HEK293T (cell line): Measurements from ENCODE around the gene ADH1C.

ENCODE experiments used
- ARNT ChIP-seq: fragments of 450-650 bp; IDR thresholded peaks from 2 replicates; pipeline ENCODE4 v1.6.1; 2017; ENCODE audit warnings: mild to moderate bottlenecking
- BHLHE40 ChIP-seq: fragments of 450-650 bp; IDR thresholded peaks from 2 replicates; pipeline ENCODE4 v1.6.1; 2016; ENCODE audit warnings: mild to moderate bottlenecking, moderate library complexity, borderline replicate concordance
- CTBP1 ChIP-seq: fragments of 450-650 bp; IDR thresholded peaks from 2 replicates; pipeline ENCODE4 v1.6.1; 2016; ENCODE audit warnings: borderline replicate concordance
- ELF4 ChIP-seq: fragments of 450-650 bp; IDR thresholded peaks from 2 replicates; pipeline ENCODE4 v1.6.1; 2017; ENCODE audit warnings: antibody characterized with exemption
- FOXK2 ChIP-seq: fragments of 450-650 bp; IDR thresholded peaks from 2 replicates; pipeline ENCODE4 v1.6.1; 2016; ENCODE audit warnings: mild to moderate bottlenecking
- FOXM1 ChIP-seq: fragments of 450-650 bp; IDR thresholded peaks from 2 replicates; pipeline ENCODE4 v1.6.1; 2017; ENCODE audit warnings: mild to moderate bottlenecking, borderline replicate concordance
- HDGF ChIP-seq: fragments of 450-650 bp; IDR thresholded peaks from 2 replicates; pipeline ENCODE4 v1.6.1; 2017; ENCODE audit warnings: antibody characterized with exemption, borderline replicate concordance
- L3MBTL2 ChIP-seq: fragments of 450-650 bp; conservative IDR thresholded peaks from 2 replicates; pipeline ENCODE4 v1.6.1; 2016; ENCODE audit warnings: mild to moderate bottlenecking
- LEF1 ChIP-seq: fragments of 450-650 bp; IDR thresholded peaks from 2 replicates; pipeline ENCODE4 v1.6.1; 2017; ENCODE audit warnings: mild to moderate bottlenecking, borderline replicate concordance
- SP1 ChIP-seq: fragments of 450-650 bp; IDR thresholded peaks from 2 replicates; pipeline ENCODE4 v1.6.1; 2017
- SUZ12 ChIP-seq: fragments of 450-650 bp; IDR thresholded peaks from 2 replicates; pipeline ENCODE4 v1.6.1; 2016; ENCODE audit warnings: mild to moderate bottlenecking
- TARDBP ChIP-seq: fragments of 450-650 bp; IDR thresholded peaks from 2 replicates; pipeline ENCODE4 v1.6.1; 2016
- ZNF384 ChIP-seq: fragments of 450-650 bp; IDR thresholded peaks from 2 replicates; pipeline ENCODE4 v1.6.1; 2016
- TF ChIP-seq, protein P1 (sequence below): fragments of 450-650 bp; IDR thresholded peaks from 2 replicates; pipeline ENCODE4 v1.6.1; 2016

DNA sequence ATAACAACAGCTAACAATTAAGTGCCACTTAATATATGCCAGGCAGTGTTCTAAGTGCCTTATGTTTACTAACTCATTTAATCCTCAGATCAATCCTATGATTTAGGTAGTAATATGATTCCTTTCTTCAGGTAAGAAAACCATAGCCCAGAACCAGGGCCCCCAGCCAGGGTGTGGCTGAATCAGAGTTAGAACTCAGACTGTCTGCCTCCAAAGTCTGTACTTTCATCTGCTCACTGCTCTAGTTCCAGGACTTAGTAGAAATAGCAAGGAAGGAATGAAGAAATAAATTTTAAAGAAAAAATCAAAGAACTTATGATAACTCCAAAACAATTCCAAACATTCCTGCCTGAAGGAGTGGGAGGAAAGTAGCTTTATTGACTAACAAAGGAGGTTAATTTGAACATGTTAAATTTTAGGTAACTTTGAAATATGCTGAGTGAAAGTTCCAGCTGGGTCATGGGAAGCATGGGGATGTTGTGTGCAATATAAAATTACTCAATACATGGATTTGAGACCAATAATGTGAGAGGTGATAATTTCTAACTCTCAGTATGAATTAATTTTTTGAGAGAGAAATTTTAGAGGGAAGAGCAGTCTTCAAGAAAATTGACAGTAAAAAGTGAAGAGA, 8.8 kb upstream of the ADH1C start:
- TF ChIP-seq ELF4 (no peak), HDGF (no peak), SP1 (no peak), CTBP1 (no peak), FOXK2 (no peak), FOXM1 (no peak), ZNF384 (no peak), BHLHE40 (no peak), LEF1 (no peak), SUZ12 (no peak), ARNT (no peak), L3MBTL2 (no peak), TARDBP (no peak)
- TF ChIP-seq, protein P1, sequence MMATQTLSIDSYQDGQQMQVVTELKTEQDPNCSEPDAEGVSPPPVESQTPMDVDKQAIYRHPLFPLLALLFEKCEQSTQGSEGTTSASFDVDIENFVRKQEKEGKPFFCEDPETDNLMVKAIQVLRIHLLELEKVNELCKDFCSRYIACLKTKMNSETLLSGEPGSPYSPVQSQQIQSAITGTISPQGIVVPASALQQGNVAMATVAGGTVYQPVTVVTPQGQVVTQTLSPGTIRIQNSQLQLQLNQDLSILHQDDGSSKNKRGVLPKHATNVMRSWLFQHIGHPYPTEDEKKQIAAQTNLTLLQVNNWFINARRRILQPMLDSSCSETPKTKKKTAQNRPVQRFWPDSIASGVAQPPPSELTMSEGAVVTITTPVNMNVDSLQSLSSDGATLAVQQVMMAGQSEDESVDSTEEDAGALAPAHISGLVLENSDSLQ = no peak
